HepG2 (cell line): ENCODE results near the gene SYT17. TPM values are rescaled to one million over a fixed set of nuclear protein-coding genes. Genes with fewer than 3 reads are reported as not detected.

Experiments
- CREM ChIP-seq, 2 experiments: sonication (generic) in 1 of 2; formaldehyde crosslinking in 1 of 2; IDR thresholded peaks; 2 replicates each; pipeline versions ENCODE4 v1.4.0 to v1.6.1; 2016 to 2020; ENCODE audit warnings: antibody characterized with exemption in 1 of 2, mild to moderate bottlenecking in 1 of 2, missing genetic modification reagents in 1 of 2
- KLF13 ChIP-seq: sonication (generic); formaldehyde crosslinking; IDR thresholded peaks from 2 replicates; pipeline ENCODE4 v1.4.0; 2020; ENCODE audit warnings: mild to moderate bottlenecking, missing genetic modification reagents
- MXI1 ChIP-seq: IDR thresholded peaks from 3 replicates; pipeline ENCODE4 v1.6.1; 2012; ENCODE audit warnings: low read depth, low read length, inconsistent platforms, borderline replicate concordance
- MYC ChIP-seq: sonication (generic); formaldehyde crosslinking; IDR thresholded peaks from 2 replicates; pipeline ENCODE4 v1.9.0; 2021; ENCODE audit warnings: missing genetic modification reagents, borderline replicate concordance
- RFX3 ChIP-seq: IDR thresholded peaks from 2 replicates; pipeline ENCODE4 v1.6.1; 2016; ENCODE audit warnings: missing biosample characterization, missing genetic modification reagents
- SALL1 ChIP-seq: sonication (generic); formaldehyde crosslinking; IDR thresholded peaks from 2 replicates; pipeline ENCODE4 v1.8.0; 2022; ENCODE audit warnings: mild to moderate bottlenecking, missing genetic modification reagents
- ZBTB25 ChIP-seq: IDR thresholded peaks from 2 replicates; pipeline ENCODE4 v1.6.1; 2018; ENCODE audit warnings: missing genetic modification reagents
- ZNF275 ChIP-seq: sonication (generic); formaldehyde crosslinking; IDR thresholded peaks from 2 replicates; pipeline ENCODE4 v1.8.0; 2022; ENCODE audit warnings: missing genetic modification reagents, mild to moderate bottlenecking, inconsistent platforms, borderline replicate concordance
- ZNF33A ChIP-seq: sonication (generic); formaldehyde crosslinking; IDR thresholded peaks from 2 replicates; pipeline ENCODE4 v1.5.1; 2020; ENCODE audit warnings: missing genetic modification reagents, mild to moderate bottlenecking, moderate library complexity, borderline replicate concordance
- ZNF691 ChIP-seq: sonication (generic); formaldehyde crosslinking; IDR thresholded peaks from 2 replicates; pipeline ENCODE4 v1.4.0; 2020; ENCODE audit warnings: missing genetic modification reagents, low read depth, mild to moderate bottlenecking, borderline replicate concordance
- ZNF792 ChIP-seq: IDR thresholded peaks from 2 replicates; pipeline ENCODE4 v1.6.1; 2016
- polyA plus RNA-seq, 8 experiments: library from polyadenylated mRNA; depleted of rRNA in 3 of 8; stranded (reverse) in 7 of 8; unstranded in 1 of 8; fragments of >200 nt; fragmentation: Illumina TruSeq in 4 of 8; extraction: Trizol in 4 of 8; gene quantifications; 2 replicates each; pipeline versions ENCODE4 v1.2.1 to v1.2.3, GENCODE V29; 2011 to 2016; ENCODE audit warnings: low read depth in 4 of 8, missing spikeins in 1 of 8, mixed read lengths in 1 of 8; ENCODE audit not compliant: insufficient read depth in 1 of 8
- total RNA-seq, 5 experiments: library from RNA; depleted of rRNA; stranded (reverse); fragments of >200 nt; fragmentation: Illumina TruSeq; extraction: Trizol; gene quantifications; 2 replicates each; pipeline ENCODE4 v1.2.3, GENCODE V29; 2016; ENCODE audit warnings: low read depth in 1 of 5

SYT17 gene
- total and polyA plus RNA-seq, 2 of the 13 experiments (the other 11 are each of a cell fraction or from before 2014, with no cell fraction given) = 0.44 TPM; not detected in 1

- TF ChIP-seq RFX3 (CRISPR knock-in tag) (no peak), ZNF792 (CRISPR knock-in tag) (peak; percentile 21; the same call in 1 of the 2 replicates), ZNF275 (CRISPR knock-in tag) (no peak), ZBTB25 (CRISPR knock-in tag) (peak; percentile 40; the same call in 1 of the 2 replicates), MYC (CRISPR knock-in tag) (peak; percentile 82; the same call in 1 of the 2 replicates), ZNF691 (CRISPR knock-in tag) (peak; percentile 62; the same call in 1 of the 2 replicates), MXI1 (peak; percentile 58; the same call in 1 of the 3 replicates), KLF13 (CRISPR knock-in tag) (no peak), CREM (IDR thresholded peaks at IDR 0.05) (no peak), CREM (CRISPR knock-in tag; IDR thresholded peaks at IDR 0.05) (no peak), SALL1 (peak; percentile 75), ZNF33A (CRISPR knock-in tag) (no peak)
Observed at GRCh38 chr16:19167710-19168370, at the start of gene SYT17 (continued).
